ENCODE results near the gene COL15A1. TPM values are rescaled to one million over a fixed set of nuclear protein-coding genes. Genes with fewer than 3 reads are reported as not detected.

Gene COL15A1
- total RNA-seq, 1 donor from 2014 or later, result 11.8 TPM

DNA sequence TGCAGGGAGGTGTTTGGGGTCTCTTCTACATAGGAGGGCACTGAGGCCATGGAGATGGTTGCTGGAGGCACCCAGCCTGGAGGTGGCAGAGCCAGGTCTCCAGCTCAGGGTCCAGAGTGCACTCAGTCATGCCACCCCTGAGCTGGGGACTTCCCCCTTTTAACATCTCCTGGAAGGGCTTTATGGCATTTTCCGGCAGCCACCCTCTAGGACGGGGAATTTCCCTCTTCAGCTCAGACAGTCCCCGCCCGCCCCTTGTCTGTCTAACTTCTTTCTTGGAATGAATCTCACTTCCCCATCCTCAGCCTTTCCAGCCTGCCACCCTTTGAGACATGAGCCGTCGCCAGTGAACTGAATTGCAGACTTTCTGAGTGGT lies 49.9 kb downstream of the COL15A1 start:
- Histone ChIP-seq H3K36me3 (ENCODE audit: control insufficient read depth, insufficient read depth, low read length) (no peaks in the 10 kb centered on the region), H3K4me3 (ENCODE audit: low read depth, low read length) (no peak overlapping the region), H3K27me3 (ENCODE audit: control insufficient read depth, insufficient read depth, low read length) (no peaks in the 10 kb centered on the region)
- TF ChIP-seq, protein P1, sequence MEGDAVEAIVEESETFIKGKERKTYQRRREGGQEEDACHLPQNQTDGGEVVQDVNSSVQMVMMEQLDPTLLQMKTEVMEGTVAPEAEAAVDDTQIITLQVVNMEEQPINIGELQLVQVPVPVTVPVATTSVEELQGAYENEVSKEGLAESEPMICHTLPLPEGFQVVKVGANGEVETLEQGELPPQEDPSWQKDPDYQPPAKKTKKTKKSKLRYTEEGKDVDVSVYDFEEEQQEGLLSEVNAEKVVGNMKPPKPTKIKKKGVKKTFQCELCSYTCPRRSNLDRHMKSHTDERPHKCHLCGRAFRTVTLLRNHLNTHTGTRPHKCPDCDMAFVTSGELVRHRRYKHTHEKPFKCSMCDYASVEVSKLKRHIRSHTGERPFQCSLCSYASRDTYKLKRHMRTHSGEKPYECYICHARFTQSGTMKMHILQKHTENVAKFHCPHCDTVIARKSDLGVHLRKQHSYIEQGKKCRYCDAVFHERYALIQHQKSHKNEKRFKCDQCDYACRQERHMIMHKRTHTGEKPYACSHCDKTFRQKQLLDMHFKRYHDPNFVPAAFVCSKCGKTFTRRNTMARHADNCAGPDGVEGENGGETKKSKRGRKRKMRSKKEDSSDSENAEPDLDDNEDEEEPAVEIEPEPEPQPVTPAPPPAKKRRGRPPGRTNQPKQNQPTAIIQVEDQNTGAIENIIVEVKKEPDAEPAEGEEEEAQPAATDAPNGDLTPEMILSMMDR (IDR thresholded peaks at IDR 0.05; ENCODE audit: insufficient read depth, low read length, poor library complexity, severe bottlenecking), result no peak
- DNase-seq (ENCODE audit: low read depth), result no peak

DNA sequence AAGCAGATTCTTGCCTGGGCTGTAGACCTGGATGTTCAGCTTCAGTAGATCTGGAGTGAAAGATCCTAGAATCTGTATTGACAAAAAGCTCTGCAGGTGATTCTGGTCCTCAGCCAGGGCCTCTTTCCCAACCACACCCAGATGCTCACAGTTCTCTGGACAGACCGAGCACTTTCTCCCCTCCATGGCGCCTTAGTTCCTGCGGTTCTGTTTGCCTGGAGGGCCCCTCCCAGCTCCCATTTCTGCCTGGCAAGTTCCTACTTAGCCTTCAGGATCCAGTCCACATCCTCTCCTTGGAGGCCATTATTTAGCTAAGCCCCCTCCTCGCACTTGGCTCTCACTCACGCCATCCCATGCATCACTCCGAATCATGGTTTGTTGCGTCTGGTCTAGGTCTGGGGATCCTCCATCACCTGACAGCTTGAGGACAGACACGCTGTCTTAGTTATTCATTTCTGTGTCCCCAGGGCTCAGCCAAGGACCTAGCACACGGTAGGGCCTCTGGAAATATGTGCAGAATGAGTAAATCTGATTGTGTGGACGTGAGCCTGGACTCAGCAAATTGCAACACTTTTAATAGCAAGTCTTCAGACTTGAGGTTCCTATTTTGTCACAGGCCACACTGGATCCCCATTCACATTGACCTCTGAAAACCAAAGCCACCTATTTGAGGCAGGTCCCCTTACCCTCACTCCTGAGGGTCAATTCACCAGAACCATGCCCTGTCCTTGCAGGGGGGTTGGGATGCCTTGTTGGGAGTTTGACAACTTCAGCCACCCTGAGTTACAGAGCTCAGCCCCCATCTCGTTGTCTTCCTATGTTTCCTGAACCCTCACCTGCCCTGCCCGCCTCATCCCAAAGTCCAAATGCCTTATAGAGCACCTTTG lies 50.7 kb downstream of the COL15A1 start:
- no peaks in the 10 kb centered on the region for H3K36me3 ChIP-seq (ENCODE audit: control insufficient read depth, insufficient read depth, low read length)
- TF ChIP-seq, protein P1 (IDR thresholded peaks at IDR 0.05; ENCODE audit: insufficient read depth, low read length, poor library complexity, severe bottlenecking), result no peak
- H3K4me3 ChIP-seq (ENCODE audit: low read depth, low read length), result no peak overlapping the region
- no peak for DNase-seq (ENCODE audit: low read depth)
- H3K27me3 ChIP-seq (ENCODE audit: control insufficient read depth, insufficient read depth, low read length), result no peaks in the 10 kb centered on the region

DNA sequence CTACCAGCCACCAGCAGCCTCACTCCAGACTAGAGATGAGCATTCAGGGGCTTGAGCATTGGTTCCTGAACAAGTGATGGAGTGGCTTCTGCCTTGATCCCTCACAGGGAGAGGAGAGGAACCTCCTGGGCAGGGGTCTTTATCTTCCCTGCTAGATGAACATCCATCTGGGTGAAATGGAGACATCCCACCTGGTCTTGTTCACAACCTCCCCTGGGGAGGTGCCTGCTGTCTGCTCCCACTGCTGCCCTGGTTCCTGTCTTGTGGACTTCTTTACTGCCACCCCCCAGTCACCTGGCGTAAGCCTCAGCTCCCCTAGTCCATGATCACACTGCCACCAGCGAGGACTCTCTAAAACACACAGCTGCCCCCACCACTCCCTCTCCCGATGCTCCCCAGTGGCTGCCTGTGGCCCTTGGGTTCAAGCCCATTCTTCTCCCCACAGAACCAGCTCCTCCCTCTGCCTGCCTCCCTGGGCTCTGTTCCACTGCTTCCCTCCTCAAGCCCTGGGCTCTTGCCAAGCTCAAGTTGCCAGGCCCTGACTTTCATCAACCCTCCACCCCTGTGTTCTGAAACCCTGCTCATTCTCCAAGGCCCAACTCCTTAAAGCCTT lies 51.5 kb downstream of the COL15A1 start:
- no peaks in the 10 kb centered on the region for H3K27me3 ChIP-seq (ENCODE audit: control insufficient read depth, insufficient read depth, low read length)
- H3K36me3 ChIP-seq (ENCODE audit: control insufficient read depth, insufficient read depth, low read length), result no peaks in the 10 kb centered on the region
- TF ChIP-seq, protein P1 (IDR thresholded peaks at IDR 0.05; ENCODE audit: insufficient read depth, low read length, poor library complexity, severe bottlenecking), result no peak
- no peak for DNase-seq (ENCODE audit: low read depth)
- H3K4me3 ChIP-seq (ENCODE audit: low read depth, low read length), result no peak overlapping the region

- Histone ChIP-seq H3K4me3 (ENCODE audit: low read depth, low read length) (no peak overlapping the region), H3K27me3 (ENCODE audit: control insufficient read depth, insufficient read depth, low read length) (no peaks in the 10 kb centered on the region), H3K36me3 (ENCODE audit: control insufficient read depth, insufficient read depth, low read length) (no peaks in the 10 kb centered on the region)
- no peak for DNase-seq (ENCODE audit: low read depth)
- TF ChIP-seq, protein P1 (IDR thresholded peaks at IDR 0.05; ENCODE audit: insufficient read depth, low read length, poor library complexity, severe bottlenecking), result no peak
Observed at GRCh38 chr9:98995971-98996504, 52.3 kb downstream of the COL15A1 start.

DNA sequence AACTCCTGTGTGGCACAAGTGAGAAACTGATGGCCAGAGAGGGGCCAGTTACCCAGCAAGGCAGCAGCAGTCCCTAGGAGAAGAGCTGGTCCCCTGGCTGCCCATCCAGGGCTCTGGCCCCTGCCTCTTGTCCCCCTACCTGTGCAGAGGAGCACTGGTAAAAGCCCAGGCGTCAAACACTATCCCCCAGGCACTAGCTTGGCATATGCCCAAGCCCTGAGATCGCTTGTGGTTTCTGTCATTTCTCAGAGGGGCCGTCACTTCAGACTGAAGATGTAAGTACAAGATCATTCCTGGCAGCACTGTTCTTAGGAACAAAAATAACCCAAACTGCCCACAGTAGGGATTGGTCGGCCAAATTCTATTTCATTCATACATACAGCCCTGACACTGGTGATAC lies 53.9 kb downstream of the COL15A1 start:
- H3K36me3 ChIP-seq (ENCODE audit: control insufficient read depth, insufficient read depth, low read length), result no peaks in the 10 kb centered on the region
- no peak overlapping the region for H3K4me3 ChIP-seq (ENCODE audit: low read depth, low read length)
- DNase-seq (ENCODE audit: low read depth), result no peak
- no peaks in the 10 kb centered on the region for H3K27me3 ChIP-seq (ENCODE audit: control insufficient read depth, insufficient read depth, low read length)
- TF ChIP-seq, protein P1 (IDR thresholded peaks at IDR 0.05; ENCODE audit: insufficient read depth, low read length, poor library complexity, severe bottlenecking), result no peak
